ENCODE measurements around the gene LAMB4.

The LAMB4 gene

DNA sequence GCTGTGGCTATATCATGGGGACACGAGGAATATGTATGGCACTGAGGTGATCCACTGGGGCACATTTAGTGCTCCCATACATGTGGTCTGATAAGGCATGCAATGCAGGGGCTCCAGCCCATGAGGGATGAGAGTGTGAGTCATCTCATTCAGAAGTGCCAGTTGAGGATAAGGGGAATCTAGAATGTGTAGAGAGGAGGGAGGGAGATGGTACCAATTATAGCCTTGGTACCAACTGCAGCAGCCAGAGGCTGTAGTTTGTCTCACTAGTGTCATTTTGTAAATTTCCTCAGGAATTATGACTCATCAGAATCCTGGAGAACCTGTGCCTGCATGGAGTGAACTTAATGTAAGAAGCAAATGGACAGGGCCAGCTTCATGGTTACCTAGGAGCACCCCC lies 46.2 kb downstream of the LAMB4 start:
- DNase-seq (ENCODE audit: low read depth in 2 of 2, low spot score in 1 of 2) = no peak

DNA sequence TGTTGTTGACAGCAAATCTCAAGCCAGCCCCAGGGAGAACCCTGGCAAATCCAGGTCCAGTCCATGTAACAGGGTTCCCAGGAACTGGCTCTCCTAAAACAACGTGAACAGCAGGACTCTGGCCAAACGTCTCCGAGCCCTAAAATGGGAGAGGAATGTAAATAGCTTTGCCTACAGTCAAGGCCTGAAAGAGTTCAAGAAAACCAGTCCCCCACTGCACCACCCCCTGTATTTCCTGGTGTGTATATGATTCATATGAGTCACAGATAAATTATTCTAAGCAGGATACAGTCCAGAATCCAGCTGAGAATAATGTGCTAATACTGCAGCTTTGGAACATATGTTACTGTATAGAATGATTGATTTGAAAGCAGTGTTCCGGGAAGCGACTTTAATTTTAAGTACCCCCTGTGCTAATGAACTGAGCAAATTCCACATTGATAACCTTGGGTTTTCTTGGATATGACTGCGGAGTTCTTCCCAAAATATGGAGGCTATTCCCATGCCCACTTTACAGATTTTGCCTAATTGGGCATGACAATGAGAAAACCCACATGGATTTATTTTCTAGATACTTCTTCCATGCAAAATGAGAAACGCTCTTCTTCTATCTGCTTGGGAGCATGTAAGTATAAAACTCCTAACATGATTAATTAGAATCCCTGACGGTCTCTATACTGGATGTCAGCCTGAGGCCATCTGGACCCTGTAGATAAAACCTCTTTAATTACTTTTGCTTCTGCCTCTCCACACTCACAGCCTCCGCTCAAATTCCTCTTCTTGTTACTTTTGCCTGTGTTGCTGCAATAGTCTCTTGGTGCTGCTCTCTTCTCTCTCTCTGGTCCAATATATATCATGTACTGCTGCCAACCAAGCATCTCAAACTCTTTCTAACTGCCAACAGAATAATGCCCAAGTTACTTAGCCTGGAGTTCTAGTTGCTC lies 50.2 kb downstream of the LAMB4 start:
- no peak for DNase-seq (ENCODE audit: low read depth in 2 of 2, low spot score in 1 of 2)

DNA sequence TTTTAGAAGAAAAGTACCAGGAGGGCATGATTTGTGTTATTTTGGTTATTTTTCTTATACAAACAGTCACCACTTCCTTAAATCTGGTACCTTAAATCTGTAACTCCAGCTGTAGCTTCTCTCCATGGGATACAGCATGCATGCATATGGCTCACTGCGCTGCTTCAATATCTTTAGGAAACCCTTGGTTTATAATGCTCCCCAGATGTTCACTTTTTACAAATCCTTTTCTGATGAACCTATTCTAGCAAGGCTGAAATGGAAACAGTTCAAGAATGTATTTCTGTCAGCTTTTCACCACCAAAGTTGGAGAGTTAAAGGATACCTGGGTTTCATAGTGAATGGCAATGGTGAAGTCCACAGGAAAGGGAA lies 50.9 kb downstream of the LAMB4 start:
- DNase-seq (ENCODE audit: low read depth in 2 of 2, low spot score in 1 of 2) = no peak

- DNase-seq (ENCODE audit: low read depth in 2 of 2, low spot score in 1 of 2) = no peak
These were observed 51.5 kb downstream of the LAMB4 start for GRCh38 chr7:108078691-108079090.

DNA sequence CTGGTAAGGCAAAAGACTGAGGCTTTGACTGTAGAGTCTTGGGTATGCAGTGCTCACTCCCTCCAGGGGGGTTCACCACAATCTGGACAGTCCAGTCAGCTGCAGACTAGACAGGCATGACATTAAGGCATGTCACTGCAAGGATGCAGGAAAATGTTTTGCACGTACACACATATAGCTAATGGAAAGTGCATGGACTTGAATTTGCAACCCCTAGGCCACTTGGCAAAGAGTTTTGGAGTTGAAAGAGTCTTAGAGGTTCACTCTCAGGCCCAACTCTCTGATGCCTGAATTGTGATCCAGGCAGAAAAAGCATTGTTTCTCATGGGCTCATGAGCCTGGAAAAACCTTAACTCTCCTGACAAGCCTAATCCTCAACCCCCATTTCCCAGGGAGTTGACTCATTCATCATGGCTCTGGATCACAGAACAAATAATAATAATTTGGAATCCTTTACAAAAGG lies 51.9 kb downstream of the LAMB4 start:
- DNase-seq (ENCODE audit: low read depth in 2 of 2, low spot score in 1 of 2) = no peak

DNA sequence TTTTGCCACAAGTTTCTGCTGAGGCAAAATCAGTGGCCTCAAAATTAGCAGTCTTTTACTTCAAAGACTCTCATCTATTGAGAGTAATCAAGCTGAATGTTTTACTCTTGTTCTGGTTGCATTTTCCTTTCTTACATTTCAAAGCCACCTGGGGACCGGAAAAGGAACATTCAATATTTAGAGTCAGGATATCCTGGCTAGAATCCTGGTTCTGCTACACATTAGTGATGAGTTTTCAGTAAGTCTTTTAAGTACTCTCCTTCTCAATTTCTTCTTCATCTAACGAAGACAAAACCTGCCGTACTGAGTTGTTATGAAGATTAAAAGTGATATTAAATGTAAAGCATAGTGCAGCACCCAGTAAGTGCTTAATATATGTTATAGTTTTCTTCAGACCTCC lies 52.5 kb downstream of the LAMB4 start:
- no peak for DNase-seq (ENCODE audit: low read depth in 2 of 2, low spot score in 1 of 2)

GRCh38 chr7:108076156-108076555 lies 54.0 kb downstream of the LAMB4 start:
- no peak for DNase-seq (ENCODE audit: low read depth in 2 of 2, low spot score in 1 of 2)

DNA sequence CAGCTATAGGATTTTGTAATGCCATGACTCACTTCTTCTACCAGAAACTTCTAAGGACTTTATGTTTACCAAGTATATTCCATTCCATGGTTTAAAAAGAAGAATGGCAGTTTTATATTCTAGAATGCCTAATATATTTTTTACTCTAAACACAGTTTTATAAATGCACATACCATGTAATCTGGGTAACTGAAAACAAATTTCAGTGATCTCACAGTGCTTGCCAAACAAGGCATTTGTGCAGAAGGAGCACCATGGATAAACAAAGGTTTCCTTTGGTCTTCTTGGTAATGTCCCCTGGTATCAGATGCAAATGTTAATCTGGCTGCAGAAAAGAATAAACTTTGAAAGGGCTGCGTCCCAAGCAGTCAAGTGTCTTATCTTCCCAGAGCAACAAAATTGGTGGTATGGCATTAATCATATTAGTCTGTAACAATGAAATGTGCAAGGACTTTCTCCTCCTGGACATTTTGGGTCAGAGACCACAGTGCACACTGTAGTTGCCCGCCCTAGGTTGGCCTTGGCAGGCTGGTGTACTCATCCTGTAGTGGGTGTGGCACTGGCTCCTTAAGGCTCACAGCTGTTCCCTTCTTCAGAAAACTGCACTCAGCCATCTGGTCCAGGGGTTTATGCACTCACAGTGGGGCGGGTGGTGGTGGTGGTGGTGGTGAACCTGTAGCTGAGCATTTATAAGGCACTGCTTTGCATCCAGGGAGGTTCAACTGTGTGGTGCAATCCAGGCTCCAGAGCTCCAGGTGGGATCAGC lies 56.7 kb downstream of the LAMB4 start:
- DNase-seq (ENCODE audit: low read depth in 2 of 2, low spot score in 1 of 2) = no peak

GRCh38 chr7:108072739-108073138 lies 57.4 kb downstream of the LAMB4 start:
- no peak for DNase-seq (ENCODE audit: low read depth in 2 of 2, low spot score in 1 of 2)

DNA sequence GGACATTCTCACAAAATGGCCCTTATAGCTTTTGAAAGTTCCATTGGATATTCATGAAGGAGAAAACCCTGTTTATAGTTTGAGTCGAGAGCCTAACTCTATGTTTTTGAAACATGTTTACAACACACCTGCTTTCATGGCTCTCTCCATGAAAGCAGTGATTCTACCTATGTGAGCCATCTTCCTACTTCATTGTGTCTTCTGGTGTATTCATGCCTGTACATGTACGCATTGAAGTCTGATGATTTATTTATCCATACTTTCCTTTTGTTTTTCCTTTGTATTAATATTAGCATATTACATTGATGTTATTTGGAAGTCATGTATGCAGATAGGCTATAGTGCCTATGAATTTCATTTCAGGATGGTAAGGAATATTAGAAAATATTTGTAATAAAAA lies 58.0 kb downstream of the LAMB4 start:
- DNase-seq (ENCODE audit: low read depth in 2 of 2, low spot score in 1 of 2) = no peak

DNA sequence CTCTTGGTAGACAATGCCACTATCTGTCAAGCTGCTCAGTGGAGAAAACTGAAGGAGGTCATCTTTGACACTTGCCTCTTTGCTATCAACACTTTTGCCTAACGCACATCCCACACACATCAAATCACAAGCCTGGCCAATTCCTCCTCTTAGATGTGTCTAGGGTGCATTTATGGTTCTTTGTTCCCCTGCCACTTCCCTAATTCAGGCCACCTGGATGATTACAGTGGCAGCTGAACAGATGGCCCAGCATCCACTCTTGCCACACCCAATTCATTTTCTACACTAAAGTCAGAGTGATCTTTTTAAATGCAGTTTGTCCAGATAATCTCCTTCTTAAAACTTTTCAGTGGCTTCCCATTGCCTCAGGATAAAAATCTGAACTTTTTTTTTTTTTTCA lies 58.6 kb downstream of the LAMB4 start:
- DNase-seq (ENCODE audit: low read depth in 2 of 2, low spot score in 1 of 2) = no peak

DNA sequence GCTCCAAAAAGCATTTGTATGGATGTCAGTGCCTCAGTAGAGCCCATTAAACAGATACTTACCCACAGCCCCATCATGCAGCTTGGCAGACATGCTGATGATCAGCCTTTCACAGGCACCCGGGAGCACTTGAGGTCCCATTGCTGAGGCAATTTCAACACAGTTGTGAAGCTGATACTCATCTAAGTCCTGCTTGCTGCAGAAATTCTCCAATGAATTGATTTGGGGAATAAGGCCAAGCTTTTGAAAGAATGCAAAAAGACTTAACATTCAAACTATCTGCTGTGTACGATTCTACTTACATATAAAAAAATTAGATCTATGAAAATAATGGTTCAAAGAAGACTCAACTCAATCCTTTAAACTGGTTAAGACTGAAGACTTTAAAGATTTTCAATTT lies 60.5 kb downstream of the LAMB4 start:
- no peak for DNase-seq (ENCODE audit: low read depth in 2 of 2, low spot score in 1 of 2)

- no peak for DNase-seq (ENCODE audit: low read depth in 2 of 2, low spot score in 1 of 2)
These were observed 62.3 kb downstream of the LAMB4 start for GRCh38 chr7:108067844-108068243.

DNA sequence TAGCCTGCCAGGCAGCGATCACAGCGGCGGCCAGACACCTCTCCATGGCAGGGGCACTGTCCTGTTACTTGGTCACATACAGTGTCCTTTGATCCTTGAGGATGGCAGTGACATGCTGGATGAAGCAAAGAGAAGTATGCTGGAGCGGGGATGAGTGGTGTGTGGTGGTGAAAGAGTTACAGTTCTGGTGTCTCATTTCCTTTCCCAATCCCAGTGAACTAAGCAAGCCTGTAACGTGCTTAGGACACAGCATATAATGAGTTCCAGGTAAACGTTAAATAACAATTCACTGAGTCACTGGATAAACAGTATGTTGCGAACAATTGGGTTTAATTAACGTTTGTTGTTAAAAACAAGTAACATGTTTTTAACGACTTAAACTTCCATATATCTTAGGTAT lies 63.7 kb downstream of the LAMB4 start:
- no peak for DNase-seq (ENCODE audit: low read depth in 2 of 2, low spot score in 1 of 2)

DNA sequence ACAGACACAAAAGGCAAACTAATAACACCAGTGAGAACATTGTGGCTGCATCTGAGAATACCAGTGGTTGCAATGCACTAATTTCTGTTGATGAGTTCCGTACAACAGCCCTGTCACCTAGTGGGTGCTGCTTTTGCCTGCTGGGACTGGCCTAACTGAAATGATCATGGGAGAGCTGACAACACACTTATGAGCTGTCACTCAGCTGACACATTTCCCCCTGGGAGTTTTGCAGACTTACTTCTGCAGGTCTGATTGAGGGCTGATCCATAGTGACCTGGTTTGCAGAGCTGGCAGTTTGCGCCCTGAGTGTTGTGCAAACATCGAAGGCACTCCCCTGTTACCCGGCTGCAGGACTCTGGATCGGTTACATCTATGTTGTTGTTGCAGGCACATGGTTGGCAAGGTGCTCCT lies 66.6 kb downstream of the LAMB4 start:
- DNase-seq (ENCODE audit: low read depth in 2 of 2, low spot score in 1 of 2) = no peak

GRCh38 chr7:108062250-108063014 lies 67.7 kb downstream of the LAMB4 start:
- DNase-seq (ENCODE audit: low read depth in 2 of 2, low spot score in 1 of 2) = no peak

DNA sequence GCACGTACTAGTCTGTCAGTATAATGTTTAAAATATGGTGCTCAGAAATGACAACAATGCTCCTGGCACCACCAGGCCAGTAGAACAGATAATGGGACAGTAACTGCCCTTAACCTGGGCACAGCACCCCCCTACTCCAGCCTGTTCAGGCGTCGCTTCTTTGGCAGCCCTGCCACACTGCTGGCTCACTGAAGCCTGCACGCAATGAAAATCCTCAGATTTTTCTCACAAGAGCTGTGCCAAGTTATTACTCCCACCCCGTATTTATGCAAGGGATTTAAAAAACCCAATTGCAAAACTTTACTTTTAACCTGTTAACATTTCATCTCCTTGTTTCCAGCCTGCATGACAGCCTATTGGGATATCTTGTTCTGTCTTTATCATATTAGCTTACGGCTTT lies 70.6 kb downstream of the LAMB4 start:
- DNase-seq (ENCODE audit: low read depth in 2 of 2, low spot score in 1 of 2) = no peak

- DNase-seq (ENCODE audit: low read depth in 2 of 2, low spot score in 1 of 2) = no peak
These were observed 72.1 kb downstream of the LAMB4 start for GRCh38 chr7:108057951-108058481.

GRCh38 chr7:108055611-108056021 lies 74.5 kb downstream of the LAMB4 start:
- no peak for DNase-seq (ENCODE audit: low read depth in 2 of 2, low spot score in 1 of 2)

DNA sequence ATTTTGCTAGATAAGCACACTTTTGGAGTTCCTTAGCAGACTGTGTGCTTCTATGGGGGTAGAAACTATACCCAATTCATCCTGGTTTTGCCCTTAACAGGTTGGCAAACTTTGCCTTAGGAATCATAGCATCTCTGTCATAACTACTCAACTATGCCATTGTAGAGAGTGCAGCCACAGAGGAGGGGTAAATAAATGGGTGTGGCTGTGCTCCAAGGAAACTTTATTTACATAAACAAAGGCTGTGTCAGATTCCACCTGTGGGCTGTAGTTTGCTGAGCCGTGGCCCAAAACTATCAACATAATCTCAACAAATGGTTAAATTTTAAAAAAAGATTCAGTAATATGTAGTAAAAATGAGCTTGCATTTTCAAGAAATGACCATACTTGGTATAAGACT lies 75.6 kb downstream of the LAMB4 start:
- DNase-seq (ENCODE audit: low read depth in 2 of 2, low spot score in 1 of 2) = no peak

DNA sequence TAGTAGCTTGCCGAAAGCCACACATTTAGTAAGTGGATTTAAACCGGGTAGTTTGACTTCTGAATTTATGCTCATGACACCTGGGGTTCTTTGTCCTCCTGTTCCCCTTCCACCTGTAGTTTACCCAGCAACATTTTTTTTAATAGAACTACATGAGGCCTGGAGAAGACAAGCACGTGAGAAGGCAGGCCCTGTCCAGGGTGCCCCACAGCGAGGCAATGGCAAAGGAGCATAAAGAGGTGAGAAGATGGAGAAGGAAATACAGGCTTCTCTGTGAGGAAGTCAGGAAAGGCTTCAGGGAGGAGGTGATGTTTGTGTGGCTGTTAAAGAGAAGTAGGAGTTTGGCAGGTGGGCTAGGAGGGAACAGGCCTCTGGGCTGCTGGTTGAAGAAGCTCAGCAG lies 76.9 kb downstream of the LAMB4 start:
- no peak for DNase-seq (ENCODE audit: low read depth in 2 of 2, low spot score in 1 of 2)

Data from stimulated activated CD8-positive, alpha-beta memory T cell treated with anti-CD3 and anti-CD28 coated beads, Interleukin-4, amount 100 ng/mL, for 4 hours (primary cell).